Transverse colon (tissue), 4 donors: Measurements from ENCODE around the gene C4orf51. TPM values are rescaled to one million over a fixed set of nuclear protein-coding genes. Genes with fewer than 3 reads are reported as not detected.

Source experiments
- DNase-seq: peaks from one replicate; pipeline ENCODE4 v3.0.0-alpha.2; 2019
- H3K27ac ChIP-seq, 4 donors: fragments of 200-600 bp; sonication (generic); 2 replicates each; pipeline ENCODE4 v1.5.1; 2016 to 2018; ENCODE audit warnings: inconsistent platforms in 4 of 4
- H3K27me3 ChIP-seq: fragments of 200-600 bp; sonication (generic); 2 replicates; pipeline ENCODE4 v1.5.1; 2017; ENCODE audit warnings: inconsistent platforms
- H3K36me3 ChIP-seq, 4 donors: fragments of 200-600 bp; sonication (generic); 2 replicates each; pipeline ENCODE4 v1.5.1; 2017 to 2019; ENCODE audit warnings: inconsistent platforms in 4 of 4
- H3K4me1 ChIP-seq, 4 donors: fragments of 200-600 bp; sonication (generic); 2 replicates each; pipeline ENCODE4 v1.5.1; 2017 to 2020; ENCODE audit warnings: inconsistent platforms in 4 of 4
- H3K4me3 ChIP-seq, 4 donors: fragments of 200-600 bp; sonication (generic); 1 replicate in 1 of 4; 2 replicates in 3 of 4; pipeline versions ENCODE4 v1.5.1 to v1.6.1; 2017 to 2019; ENCODE audit warnings: inconsistent platforms in 4 of 4
- H3K9me3 ChIP-seq, 2 donors: fragments of 200-600 bp; sonication (generic); 2 replicates each; pipeline ENCODE4 v1.5.1; 2017 to 2019; ENCODE audit warnings: inconsistent platforms in 2 of 2
- EP300 ChIP-seq: sonication (generic); formaldehyde crosslinking; IDR thresholded peaks from one replicate; pipeline ENCODE4 v1.6.1; 2017; ENCODE audit warnings: antibody characterized with exemption, low read depth
- POLR2A ChIP-seq: fragments of 450-650 bp; IDR thresholded peaks from one replicate; pipeline ENCODE4 v1.6.1; 2016; ENCODE audit warnings: antibody characterized with exemption, mild to moderate bottlenecking, moderate library complexity
- POLR2AphosphoS5 ChIP-seq, 3 donors: sonication (generic); formaldehyde crosslinking; IDR thresholded peaks; one replicate each; pipeline ENCODE4 v1.6.1; 2016; ENCODE audit warnings: antibody characterized with exemption in 3 of 3
- WGBS, 2 donors: methylation state at CpG; one replicate each; pipeline ENCODE4 v1.1.5; 2018; ENCODE audit warnings: low coverage in 1 of 2; 5-methylcytosine and 5-hydroxymethylcytosine counted together
- in situ Hi-C, 4 donors: fragments of 200-750 bp; cut with MboI; loops; one replicate each; pipeline versions ENCODE4 v1.15.0 to v1.15.1; 2017; ENCODE audit warnings: low sequenced_read_pairs in 3 of 4, low pct_ligation_motif_present in 1 of 4, low pct_unique_long_range_greater_than_20kb in 1 of 4
- intact Hi-C: fragments of 100-400 bp; cut with DNase I; formaldehyde crosslinking; loops from one replicate; pipeline ENCODE4 v1.15.1; 2023; ENCODE audit warnings: low total_unique reads
- total RNA-seq, 4 donors: library from RNA; depleted of rRNA; stranded (reverse); fragments of >200 nt; gene quantifications; one replicate each; pipeline ENCODE4 v1.1.0, GENCODE V29; 2016
- TF ChIP-seq, protein P1 (sequence below), 5 experiments: fragments of 200-600 bp in 3 of 5; fragments of 450-650 bp in 2 of 5; sonication (generic) in 3 of 5; IDR thresholded peaks; 1 replicate in 2 of 5; 2 replicates in 3 of 5; pipeline ENCODE4 v1.5.1; 2016 to 2017; ENCODE audit warnings: antibody characterized with exemption in 5 of 5, inconsistent platforms in 3 of 5, mild to moderate bottlenecking in 2 of 5, moderate library complexity in 1 of 5

Gene C4orf51
- total RNA-seq, 4 donors from 2014 or later = not detected

DNA sequence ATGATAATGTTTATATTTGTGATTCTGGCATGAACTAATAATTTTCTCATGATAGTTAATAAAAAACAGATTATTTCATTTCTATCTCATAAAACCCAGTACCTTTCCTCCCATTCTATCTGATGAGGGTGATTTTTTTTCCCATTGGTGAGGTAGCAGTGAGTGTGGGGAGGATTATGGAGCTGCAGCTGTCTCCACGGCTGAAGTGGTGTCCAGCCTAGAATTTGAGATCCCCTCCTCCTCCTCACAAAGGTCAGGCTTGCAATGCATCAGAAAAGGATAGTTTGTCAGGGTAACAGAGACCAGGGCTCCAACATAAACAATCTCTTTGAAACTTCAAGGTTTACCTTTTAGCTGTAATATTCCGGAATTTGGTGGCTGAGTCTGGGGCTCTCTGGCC, 60.9 kb downstream of the C4orf51 start:
- no peak for DNase-seq
- intact Hi-C loops = no loop called here
- no peak overlapping the region for H3K4me3 ChIP-seq
- 81 to 88% methylated on average over 2 of the region's 2 CpGs for WGBS, 2 donors
- in situ Hi-C loops = no loop called here
- H3K4me1 ChIP-seq = peaks cover 6 to 17% (median 11%) of the 10 kb centered on the region in 4 donors
- no peak for TF ChIP-seq POLR2AphosphoS5 (IDR thresholded peaks at IDR 0.05)
- no peak for TF ChIP-seq POLR2A
- no peak for TF ChIP-seq EP300
- TF ChIP-seq, protein P1, sequence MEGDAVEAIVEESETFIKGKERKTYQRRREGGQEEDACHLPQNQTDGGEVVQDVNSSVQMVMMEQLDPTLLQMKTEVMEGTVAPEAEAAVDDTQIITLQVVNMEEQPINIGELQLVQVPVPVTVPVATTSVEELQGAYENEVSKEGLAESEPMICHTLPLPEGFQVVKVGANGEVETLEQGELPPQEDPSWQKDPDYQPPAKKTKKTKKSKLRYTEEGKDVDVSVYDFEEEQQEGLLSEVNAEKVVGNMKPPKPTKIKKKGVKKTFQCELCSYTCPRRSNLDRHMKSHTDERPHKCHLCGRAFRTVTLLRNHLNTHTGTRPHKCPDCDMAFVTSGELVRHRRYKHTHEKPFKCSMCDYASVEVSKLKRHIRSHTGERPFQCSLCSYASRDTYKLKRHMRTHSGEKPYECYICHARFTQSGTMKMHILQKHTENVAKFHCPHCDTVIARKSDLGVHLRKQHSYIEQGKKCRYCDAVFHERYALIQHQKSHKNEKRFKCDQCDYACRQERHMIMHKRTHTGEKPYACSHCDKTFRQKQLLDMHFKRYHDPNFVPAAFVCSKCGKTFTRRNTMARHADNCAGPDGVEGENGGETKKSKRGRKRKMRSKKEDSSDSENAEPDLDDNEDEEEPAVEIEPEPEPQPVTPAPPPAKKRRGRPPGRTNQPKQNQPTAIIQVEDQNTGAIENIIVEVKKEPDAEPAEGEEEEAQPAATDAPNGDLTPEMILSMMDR (IDR thresholded peaks at IDR 0.05) = no peak
- no peaks in the 10 kb centered on the region for H3K27me3 ChIP-seq
- no peak overlapping the region for H3K27ac ChIP-seq
- no peaks in the 10 kb centered on the region for H3K9me3 ChIP-seq
- H3K36me3 ChIP-seq = no peaks in the 10 kb centered on the region

DNA sequence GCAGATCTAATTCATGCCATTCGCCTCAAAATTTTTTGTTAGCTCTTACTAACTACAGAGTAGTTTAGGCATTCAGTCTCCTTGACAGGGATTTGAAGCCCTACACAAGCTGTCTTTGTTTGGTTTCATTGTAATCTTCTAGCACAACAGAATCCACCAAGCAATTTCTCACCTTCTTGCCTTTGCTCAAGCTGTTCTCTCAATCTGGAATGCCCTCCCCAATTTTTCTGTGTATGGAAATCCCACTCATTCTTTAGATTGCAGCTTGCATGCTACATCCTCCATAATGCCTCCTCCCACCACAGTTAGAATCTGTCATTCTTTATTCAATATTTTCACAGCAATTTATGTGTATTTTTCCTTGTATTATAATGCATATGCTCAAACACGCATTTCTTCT, 63.7 kb downstream of the C4orf51 start:
- TF ChIP-seq POLR2AphosphoS5 (IDR thresholded peaks at IDR 0.05) = no peak
- TF ChIP-seq, protein P1 (IDR thresholded peaks at IDR 0.05) = no peak
- no peak for TF ChIP-seq POLR2A
- no peak for TF ChIP-seq EP300

DNA sequence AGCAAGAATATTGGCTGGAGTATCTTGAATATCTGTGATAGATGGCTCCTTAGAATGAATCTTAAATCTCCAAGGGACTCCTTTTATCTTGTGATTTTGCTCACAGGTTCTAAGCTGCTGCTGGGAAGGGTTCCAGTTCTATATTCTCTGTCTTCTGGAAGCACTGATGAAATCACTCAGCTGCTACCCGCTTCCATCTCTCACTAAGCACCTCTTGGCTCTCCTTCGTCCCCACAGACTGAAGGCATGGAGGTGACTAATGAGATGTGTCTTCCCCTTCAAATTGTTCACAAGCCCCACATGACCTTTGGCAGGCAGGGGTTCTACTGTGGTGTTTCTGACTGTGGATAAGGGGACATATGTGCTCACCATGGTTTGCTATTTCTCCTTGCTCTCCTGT, 75.9 kb downstream of the C4orf51 start:
- no peak overlapping the region for H3K27ac ChIP-seq
- no peaks in the 10 kb centered on the region for H3K4me1 ChIP-seq
- no peak overlapping the region for H3K4me3 ChIP-seq
- intact Hi-C loops (no loop called here), in situ Hi-C loops (no loop called here)
- 83% methylated on average over 2 of the region's 2 CpGs; no CpG with 5 or more reads in 1 of the 2 donors for WGBS, 2 donors
- DNase-seq = no peak
- no peaks in the 10 kb centered on the region for H3K27me3 ChIP-seq
- no peaks in the 10 kb centered on the region for H3K9me3 ChIP-seq
- no peak for TF ChIP-seq POLR2A
- TF ChIP-seq, protein P1 (IDR thresholded peaks at IDR 0.05) = no peak
- TF ChIP-seq POLR2AphosphoS5 (IDR thresholded peaks at IDR 0.05) = no peak
- no peak for TF ChIP-seq EP300
- peaks cover 0 to 11% (median 4%) of the 10 kb centered on the region in 4 donors for H3K36me3 ChIP-seq

More for the DNA sequence above, 63.7 kb downstream of the C4orf51 start:
- DNase-seq = no peak
- Histone ChIP-seq H3K27ac (no peak overlapping the region), H3K4me3 (no peak overlapping the region), H3K9me3 (no peaks in the 10 kb centered on the region), H3K27me3 (no peaks in the 10 kb centered on the region), H3K36me3 (no peaks in the 10 kb centered on the region), H3K4me1 (no peaks in the 10 kb centered on the region)
- WGBS, 2 donors = 90 to 100% methylated on average over 2 of the region's 2 CpGs
- in situ Hi-C loops (no loop called here), intact Hi-C loops (no loop called here)

DNA sequence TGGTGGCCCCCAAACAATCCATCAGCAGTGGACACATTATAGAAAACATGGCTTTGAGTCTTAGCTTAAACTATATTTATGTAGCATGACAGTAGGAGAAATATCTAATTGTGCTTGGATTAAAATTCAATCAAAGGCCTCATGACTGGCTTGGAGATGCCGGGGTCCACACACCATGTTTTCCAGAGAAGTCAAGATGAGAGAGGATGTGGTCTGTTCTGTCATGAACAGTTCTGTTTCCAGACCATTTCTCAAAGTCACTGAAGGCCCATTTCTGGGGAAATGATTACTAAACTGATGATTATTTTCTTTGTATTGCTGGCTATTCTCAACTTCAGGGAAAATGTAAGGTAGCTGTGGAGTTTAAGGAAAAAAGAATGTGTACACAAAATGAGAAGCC, 76.3 kb downstream of the C4orf51 start:
- peaks cover 0 to 14% (median 4%) of the 10 kb centered on the region in 4 donors for H3K36me3 ChIP-seq
- in situ Hi-C loops (no loop called here), intact Hi-C loops (no loop called here)
- no peak overlapping the region for H3K27ac ChIP-seq
- TF ChIP-seq POLR2AphosphoS5 (IDR thresholded peaks at IDR 0.05) (no peak), POLR2A (no peak), EP300 (no peak)
- TF ChIP-seq, protein P1 (IDR thresholded peaks at IDR 0.05) = no peak
- whole genome bisulfite sequencing, 2 donors = 40 to 82% methylated on average over 1 of the region's 1 CpG
- no peak overlapping the region for H3K4me3 ChIP-seq
- no peak for DNase-seq
- H3K9me3 ChIP-seq = no peaks in the 10 kb centered on the region
- no peaks in the 10 kb centered on the region for H3K27me3 ChIP-seq
- H3K4me1 ChIP-seq = no peaks in the 10 kb centered on the region
